Naive B cell (primary cell): Measurements from ENCODE around the gene PNPLA8. TPM values are rescaled to one million over a fixed set of nuclear protein-coding genes. Genes with fewer than 3 reads are reported as not detected.
A peak's percentile ranks its signal among the peaks of the same experiment; 100 is the strongest.
"Not testable (repeated sequence)": the region's sequence is repeated elsewhere in the genome, so short reads cannot be mapped to it uniquely, and the experiment has no call there.

Experiments
- ATAC-seq, 2 donors: fragments of 150-1000 bp; cut with Tn5 transposase; 2 replicates each; pipeline ENCODE4 v1.10.0; 2021; ENCODE audit warnings: low read depth in 2 of 2, mild to moderate bottlenecking in 2 of 2, moderate library complexity in 2 of 2
- DNase-seq: peaks from one replicate; pipeline ENCODE4 v3.0.0; 2022
- H3K27ac Mint-ChIP-seq, 6 donors: one replicate each; pipeline ENCODE4 v1.8.0; 2020 to 2022; ENCODE audit warnings: mild to moderate bottlenecking in 6 of 6, mixed read lengths in 6 of 6, moderate library complexity in 5 of 6, inconsistent platforms in 2 of 6
- H3K27me3 Mint-ChIP-seq, 3 donors: one replicate each; pipeline ENCODE4 v1.8.0; 2021 to 2022; ENCODE audit warnings: mixed read lengths in 3 of 3, mild to moderate bottlenecking in 1 of 3
- H3K36me3 Mint-ChIP-seq, 2 donors: one replicate each; pipeline ENCODE4 v1.8.0; 2020 to 2022; ENCODE audit warnings: mixed read lengths in 2 of 2, inconsistent platforms in 1 of 2, mild to moderate bottlenecking in 1 of 2
- H3K4me1 Mint-ChIP-seq, 3 donors: one replicate each; pipeline ENCODE4 v1.8.0; 2020 to 2022; ENCODE audit warnings: mixed read lengths in 3 of 3, inconsistent platforms in 1 of 3, mild to moderate bottlenecking in 1 of 3, moderate library complexity in 1 of 3
- H3K4me3 Mint-ChIP-seq, 8 donors: one replicate each; pipeline ENCODE4 v1.8.0; 2020 to 2022; ENCODE audit warnings: mild to moderate bottlenecking in 8 of 8, mixed read lengths in 8 of 8, moderate library complexity in 8 of 8, inconsistent platforms in 2 of 8
- H3K9me3 Mint-ChIP-seq, 7 donors: one replicate each; pipeline ENCODE4 v1.8.0; 2020 to 2022; ENCODE audit warnings: mixed read lengths in 7 of 7, mild to moderate bottlenecking in 5 of 7, inconsistent platforms in 2 of 7, moderate library complexity in 1 of 7
- polyA plus RNA-seq, 6 donors: library from polyadenylated mRNA; unstranded; fragments of 300-500 nt; fragmentation: Illumina TruSeq; gene quantifications; one replicate each; pipeline ENCODE4 v1.2.3, GENCODE V29; 2021; ENCODE audit warnings: low read depth in 6 of 6

The PNPLA8 gene
- polyA plus RNA-seq, 6 donors from 2014 or later, result 54.6 to 82.7 (median 67.0) TPM

DNA sequence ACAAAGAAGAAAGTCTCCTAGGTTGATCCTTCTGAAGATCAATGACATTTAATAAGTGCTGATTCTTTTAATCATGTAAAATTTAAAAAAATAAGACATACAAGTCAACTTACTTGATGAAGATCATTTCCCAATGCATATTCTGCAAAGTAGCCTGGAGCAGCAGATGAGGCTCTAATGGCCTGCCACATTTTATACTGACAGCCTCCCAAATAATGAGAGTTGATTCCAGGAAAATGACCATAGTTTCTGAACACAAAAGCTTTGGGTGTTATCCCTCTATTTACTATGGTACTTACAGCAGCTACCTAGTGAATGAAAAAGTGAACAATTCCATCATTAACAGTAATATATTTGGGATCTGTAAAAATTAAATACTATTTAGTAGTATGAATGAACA, 38.3 kb downstream of the PNPLA8 start:
- no peak for ATAC-seq
- H3K4me3 Mint-ChIP-seq, result no peak overlapping the region
- no peak overlapping the region for H3K27ac Mint-ChIP-seq
- H3K9me3 Mint-ChIP-seq, result no peaks in the 10 kb centered on the region
- H3K27me3 Mint-ChIP-seq, result no peaks in the 10 kb centered on the region
- peaks cover 8 to 13% (median 12%) of the 10 kb centered on the region in 3 donors for H3K4me1 Mint-ChIP-seq
- peaks cover 6 to 9% of the 10 kb centered on the region in 2 donors for H3K36me3 Mint-ChIP-seq
- DNase-seq, result no peak

DNA sequence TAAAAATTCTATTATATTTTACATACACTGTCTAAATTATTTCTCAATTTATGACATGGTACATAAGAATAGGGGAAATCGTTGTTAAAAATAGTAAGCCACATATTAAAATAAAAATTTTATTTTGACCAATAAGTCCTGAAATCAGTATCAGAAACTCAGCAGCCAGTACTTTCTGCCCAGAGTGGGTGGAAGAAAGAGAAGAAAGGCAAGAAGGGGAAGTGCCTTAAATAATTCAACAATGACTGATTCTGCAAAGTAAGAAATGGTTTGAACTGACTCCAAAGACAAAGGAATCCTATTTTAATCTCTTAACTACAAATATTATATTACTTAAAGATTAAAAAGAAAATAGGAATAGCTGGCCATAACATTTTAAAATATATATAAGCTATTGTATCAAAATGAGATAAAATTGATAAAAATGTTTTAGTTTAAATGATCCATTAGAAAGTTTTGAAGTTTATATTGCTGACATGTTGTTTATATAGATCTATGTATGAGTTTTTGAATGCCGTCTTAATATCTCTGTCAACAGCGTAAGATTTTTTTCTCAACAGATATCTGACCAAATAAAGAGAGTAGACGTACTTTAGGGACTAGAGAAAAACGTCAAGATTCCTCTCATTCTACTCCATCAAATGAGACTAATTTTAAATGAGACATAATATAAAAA, 39.5 kb downstream of the PNPLA8 start:
- Mint-ChIP-seq H3K4me1 (peaks cover 8 to 13% (median 12%) of the 10 kb centered on the region in 3 donors), H3K9me3 (no peaks in the 10 kb centered on the region), H3K4me3 (no peak overlapping the region), H3K36me3 (peaks cover 8 to 12% of the 10 kb centered on the region in 2 donors), H3K27ac (no peak overlapping the region), H3K27me3 (no peaks in the 10 kb centered on the region)
- DNase-seq, result no peak
- no peak for ATAC-seq

DNA sequence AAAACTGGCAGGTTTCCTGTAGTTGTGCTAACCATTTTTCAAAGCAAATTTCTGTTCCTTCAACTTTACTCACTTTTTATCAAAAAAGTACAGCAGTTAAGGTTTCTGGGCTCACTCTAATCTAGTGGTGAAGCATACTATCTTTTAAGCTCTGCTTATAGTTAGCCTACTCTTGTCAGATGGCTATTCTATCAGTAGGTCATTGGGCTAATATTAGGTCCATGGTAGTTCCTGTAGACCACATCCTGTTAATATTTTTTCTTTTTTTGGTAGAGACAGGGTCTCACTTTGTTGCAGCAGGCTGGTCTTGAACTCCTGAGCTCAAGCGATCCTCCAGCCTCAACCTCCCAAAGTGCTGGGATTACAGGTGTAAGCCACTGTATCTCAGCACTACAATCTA, 41.8 kb downstream of the PNPLA8 start:
- peaks cover 3 to 8% (median 5%) of the 10 kb centered on the region in 3 donors for H3K4me1 Mint-ChIP-seq
- ATAC-seq, result no peak

GRCh38 chr7:108480311-108480710, 45.6 kb downstream of the PNPLA8 start:
- Mint-ChIP-seq H3K27ac (peak overlapping the region in 1 of 6 donors; percentile 12), H3K4me1 (peaks cover 0 to 6% (median 4%) of the 10 kb centered on the region in 3 donors), H3K4me3 (no peak overlapping the region), H3K36me3 (peaks cover 24 to 30% of the 10 kb centered on the region in 2 donors), H3K27me3 (no peaks in the 10 kb centered on the region), H3K9me3 (no peaks in the 10 kb centered on the region)
- ATAC-seq (no peak), DNase-seq (no peak)

More for the DNA sequence above, 41.8 kb downstream of the PNPLA8 start:
- DNase-seq, result no peak
- H3K36me3 Mint-ChIP-seq, result peaks cover 8 to 19% of the 10 kb centered on the region in 2 donors
- H3K9me3 Mint-ChIP-seq, result no peaks in the 10 kb centered on the region
- H3K27me3 Mint-ChIP-seq, result no peaks in the 10 kb centered on the region
- no peak overlapping the region for H3K4me3 Mint-ChIP-seq
- H3K27ac Mint-ChIP-seq, result no peak overlapping the region

DNA sequence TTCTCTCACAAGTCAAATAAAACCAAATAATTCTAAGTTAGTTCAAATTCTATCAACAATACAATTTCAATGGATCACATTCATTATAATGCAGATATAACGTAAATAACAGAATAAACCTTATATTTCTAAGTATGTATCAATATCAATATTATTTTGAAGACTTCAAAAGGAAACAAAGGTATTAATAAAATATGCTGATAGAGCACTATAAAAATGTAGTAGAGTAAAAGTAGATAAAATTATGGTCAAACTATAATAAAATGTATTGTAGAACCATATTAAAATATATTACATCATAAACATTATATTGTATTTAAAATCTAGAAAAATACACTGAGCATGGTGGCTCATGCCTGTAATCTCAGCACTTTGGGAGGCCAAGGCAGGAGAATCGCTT, 46.2 kb downstream of the PNPLA8 start:
- DNase-seq (no peak), ATAC-seq (no peak)
- Mint-ChIP-seq H3K27ac (no peak overlapping the region), H3K36me3 (peaks cover 28 to 32% of the 10 kb centered on the region in 2 donors), H3K4me3 (no peak overlapping the region), H3K27me3 (no peaks in the 10 kb centered on the region), H3K4me1 (peaks cover under 1 to 8% (median 4%) of the 10 kb centered on the region in 3 donors), H3K9me3 (no peaks in the 10 kb centered on the region)

- Mint-ChIP-seq H3K9me3 (no peaks in the 10 kb centered on the region), H3K4me1 (peaks cover 0 to 9% (median 3%) of the 10 kb centered on the region in 3 donors), H3K27me3 (no peaks in the 10 kb centered on the region), H3K36me3 (peaks cover 25 to 33% of the 10 kb centered on the region in 2 donors), H3K27ac (no peak overlapping the region), H3K4me3 (no peak overlapping the region)
- no peak for ATAC-seq
- DNase-seq, result no peak
Observed at GRCh38 chr7:108479118-108479517, 46.8 kb downstream of the PNPLA8 start.

DNA sequence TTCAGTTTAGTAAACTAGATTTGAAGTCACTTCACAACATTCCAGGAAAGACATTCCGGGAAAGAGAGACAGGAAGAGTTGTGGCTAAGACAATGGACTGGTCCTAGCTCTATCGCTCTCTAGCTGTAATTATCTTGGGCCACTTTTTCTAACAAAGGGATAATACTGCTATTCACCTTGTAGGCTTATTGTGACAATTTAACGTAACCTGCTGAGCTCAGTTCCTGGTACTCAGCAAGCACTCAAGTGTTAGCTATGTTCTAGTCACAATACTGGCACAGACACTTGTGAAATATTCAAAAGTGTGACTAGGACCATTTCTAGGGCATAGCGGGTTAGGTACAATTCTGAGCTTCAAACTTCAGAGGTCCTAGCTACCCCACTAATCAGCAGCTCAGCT, 57.7 kb downstream of the PNPLA8 start:
- ATAC-seq (peak in 1 of 2 donors; percentile 13), DNase-seq (no peak)
- Mint-ChIP-seq H3K9me3 (peaks cover 0 to 4% (median 0%) of the 10 kb centered on the region in 7 donors), H3K36me3 (peaks cover 0 to 6% of the 10 kb centered on the region in 2 donors), H3K27me3 (peaks cover 8 to 21% (median 14%) of the 10 kb centered on the region in 3 donors), H3K4me1 (peaks cover 5 to 19% (median 13%) of the 10 kb centered on the region in 3 donors), H3K27ac (peak overlapping the region in 1 of 6 donors; percentile 63), H3K4me3 (peak overlapping the region in 1 of 8 donors; percentile 5)

DNA sequence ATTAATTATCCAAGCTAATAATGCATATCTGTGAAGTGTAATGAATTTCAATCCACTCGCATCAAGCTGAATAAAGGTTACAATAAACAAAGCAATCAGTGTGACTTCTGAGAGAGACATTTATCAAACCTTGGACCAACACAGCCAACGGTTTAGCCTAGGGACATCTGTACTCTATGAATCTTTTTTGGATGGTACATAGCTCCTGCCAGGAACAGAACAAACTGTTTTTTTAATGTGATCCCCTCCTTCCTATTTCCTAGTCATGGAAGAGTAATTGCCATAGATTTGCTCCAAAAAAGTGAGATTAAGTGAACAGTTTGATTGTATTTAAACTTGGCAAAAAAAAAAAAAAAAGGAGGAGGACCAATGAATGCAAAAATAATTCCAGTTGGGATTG, 58.5 kb downstream of the PNPLA8 start:
- no peak overlapping the region for H3K27ac Mint-ChIP-seq
- no peak overlapping the region for H3K4me3 Mint-ChIP-seq
- peaks cover 14 to 29% (median 22%) of the 10 kb centered on the region in 3 donors for H3K27me3 Mint-ChIP-seq
- ATAC-seq (no peak), DNase-seq (no peak)
- no peaks in the 10 kb centered on the region for H3K36me3 Mint-ChIP-seq
- H3K4me1 Mint-ChIP-seq, result peaks cover 9 to 19% (median 13%) of the 10 kb centered on the region in 3 donors
- peaks cover 0 to 4% (median 0%) of the 10 kb centered on the region in 7 donors for H3K9me3 Mint-ChIP-seq

- not testable (repeated sequence) for H3K4me3 Mint-ChIP-seq, H3K36me3 Mint-ChIP-seq, ATAC-seq, H3K9me3 Mint-ChIP-seq, DNase-seq
- Mint-ChIP-seq H3K27ac (peak overlapping the region in 1 of 6 donors; percentile 69), H3K27me3 (peaks cover 17 to 40% (median 28%) of the 10 kb centered on the region in 3 donors), H3K4me1 (peaks cover 9 to 19% (median 13%) of the 10 kb centered on the region in 3 donors)
Observed at GRCh38 chr7:108466322-108466721, 59.6 kb downstream of the PNPLA8 start.

DNA sequence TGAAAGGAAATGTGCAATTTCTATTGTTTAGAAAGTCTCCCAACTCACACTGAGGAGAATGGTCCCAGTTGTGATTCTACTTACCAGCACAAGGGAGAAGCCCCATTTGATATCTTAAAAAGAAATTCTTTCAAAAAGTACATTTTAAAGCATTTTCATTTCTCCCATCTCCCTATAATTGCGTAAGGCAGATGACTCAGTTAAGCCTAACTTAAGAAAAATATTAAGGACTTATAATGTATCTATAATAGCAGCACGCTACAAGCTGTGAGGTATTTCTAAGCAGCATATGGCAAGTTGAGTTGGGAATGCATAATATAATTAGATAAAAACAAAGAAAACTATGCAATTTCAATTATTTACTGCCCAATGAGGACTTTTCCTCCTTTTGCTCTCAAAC, 61.2 kb downstream of the PNPLA8 start:
- Mint-ChIP-seq H3K4me3 (no peak overlapping the region), H3K36me3 (no peaks in the 10 kb centered on the region), H3K9me3 (peaks cover 0 to 4% (median 0%) of the 10 kb centered on the region in 7 donors), H3K27me3 (peaks cover 28 to 56% (median 43%) of the 10 kb centered on the region in 3 donors), H3K4me1 (peaks cover 9 to 19% (median 19%) of the 10 kb centered on the region in 3 donors), H3K27ac (no peak overlapping the region)
- ATAC-seq (no peak), DNase-seq (no peak)

DNA sequence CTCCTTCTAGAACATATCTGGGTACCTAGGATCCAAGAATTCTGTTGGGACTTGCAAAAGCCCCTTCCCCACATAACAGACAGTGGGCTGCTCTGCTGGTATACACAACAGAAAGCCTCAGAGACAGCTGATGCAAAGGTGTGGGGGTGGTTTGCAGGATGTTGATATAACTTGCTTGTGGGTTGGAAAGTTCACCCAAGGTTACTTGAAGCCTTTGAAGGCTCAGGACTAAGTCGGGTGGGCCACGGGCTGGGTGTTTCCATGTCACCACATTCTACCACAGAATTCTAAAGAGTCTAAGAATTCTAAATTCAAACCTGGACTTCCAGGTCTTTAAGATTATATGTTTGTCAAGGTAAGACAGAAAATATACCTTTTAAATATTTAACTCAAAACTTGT, 62.3 kb downstream of the PNPLA8 start:
- ATAC-seq (no peak), DNase-seq (no peak)
- Mint-ChIP-seq H3K9me3 (peaks cover 0 to 4% (median 0%) of the 10 kb centered on the region in 7 donors), H3K27ac (no peak overlapping the region), H3K27me3 (peaks cover 33 to 60% (median 47%) of the 10 kb centered on the region in 3 donors), H3K4me3 (no peak overlapping the region), H3K36me3 (no peaks in the 10 kb centered on the region), H3K4me1 (peaks cover 8 to 10% (median 9%) of the 10 kb centered on the region in 3 donors)

DNA sequence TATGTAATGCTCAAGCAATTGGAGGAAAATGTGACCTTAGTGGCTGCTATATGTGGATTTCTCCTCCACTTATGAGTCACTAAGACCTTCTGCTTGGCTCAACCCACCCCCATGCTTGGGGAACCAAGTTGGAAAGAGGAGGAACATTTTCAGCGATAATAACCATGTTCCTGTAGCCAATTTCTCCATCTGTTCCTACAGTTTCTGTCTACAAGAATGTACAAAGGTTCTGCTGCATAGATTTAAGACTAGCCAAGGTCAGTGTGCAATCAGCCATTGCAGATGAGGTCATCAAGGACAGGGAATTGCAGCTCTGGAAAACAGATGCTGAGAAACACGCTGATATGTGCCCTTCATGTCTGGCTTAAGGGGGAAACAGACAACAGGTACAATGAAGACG, 64.1 kb downstream of the PNPLA8 start:
- Mint-ChIP-seq H3K36me3 (no peaks in the 10 kb centered on the region), H3K27me3 (peaks cover 51 to 75% (median 65%) of the 10 kb centered on the region in 3 donors), H3K4me3 (no peak overlapping the region), H3K9me3 (peaks cover 0 to 4% (median 0%) of the 10 kb centered on the region in 7 donors), H3K4me1 (peaks cover 8 to 13% (median 10%) of the 10 kb centered on the region in 3 donors), H3K27ac (no peak overlapping the region)
- DNase-seq, result no peak
- no peak for ATAC-seq

- ATAC-seq, result no peak
- Mint-ChIP-seq H3K36me3 (no peaks in the 10 kb centered on the region), H3K4me3 (no peak overlapping the region), H3K9me3 (no peaks in the 10 kb centered on the region), H3K27me3 (peaks cover 49 to 70% (median 62%) of the 10 kb centered on the region in 3 donors), H3K27ac (no peak overlapping the region), H3K4me1 (peaks cover 10 to 16% (median 10%) of the 10 kb centered on the region in 3 donors)
- no peak for DNase-seq
Observed at GRCh38 chr7:108460964-108461363, 65.0 kb downstream of the PNPLA8 start.

DNA sequence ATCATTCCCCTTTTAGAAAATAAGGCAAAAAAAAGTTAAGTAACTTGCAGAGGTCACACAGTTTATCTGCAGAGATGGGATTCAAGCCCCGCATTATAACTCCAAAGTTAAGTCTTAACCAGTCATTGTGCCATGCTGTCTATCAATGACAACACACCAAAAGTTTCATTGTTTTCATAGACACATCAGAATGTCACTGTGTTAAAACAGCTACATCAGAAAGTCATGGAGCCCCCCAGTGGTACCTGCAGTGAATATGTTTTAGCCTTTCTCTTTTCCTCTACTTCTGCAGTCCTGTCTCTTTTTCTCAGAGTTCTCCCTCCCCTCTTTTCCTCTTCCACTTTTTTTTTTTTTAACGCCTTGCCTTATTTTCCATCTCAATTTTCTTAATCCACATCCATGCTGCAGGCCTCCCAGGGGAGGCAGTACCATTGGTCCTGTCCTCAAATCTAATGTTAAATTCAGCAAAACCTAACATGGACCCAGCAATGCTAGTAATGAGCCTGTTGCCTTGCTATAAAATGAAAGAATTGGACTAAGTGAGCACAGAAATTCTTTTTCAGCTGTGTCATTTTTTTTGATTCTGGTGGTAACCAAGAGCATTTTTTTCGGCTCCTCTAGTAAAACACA, 65.9 kb downstream of the PNPLA8 start:
- Mint-ChIP-seq H3K4me3 (peak overlapping the region in 2 of 8 donors; percentile 11 to 64), H3K27me3 (peaks cover 49 to 67% (median 62%) of the 10 kb centered on the region in 3 donors), H3K4me1 (peaks cover 10 to 16% (median 10%) of the 10 kb centered on the region in 3 donors), H3K9me3 (no peaks in the 10 kb centered on the region), H3K36me3 (no peaks in the 10 kb centered on the region), H3K27ac (peak overlapping the region in 2 of 6 donors; percentile 74 to 77)
- DNase-seq (no peak), ATAC-seq (peak; percentile 38 to 49)
